Cardiac septum (tissue), 1 donor: ENCODE results near the gene DENND1A. TPM values are rescaled to one million over a fixed set of nuclear protein-coding genes. Genes with fewer than 3 reads are reported as not detected.
"Not testable (repeated sequence)": the region's sequence is repeated elsewhere in the genome, so short reads cannot be mapped to it uniquely, and the experiment has no call there.

Experiments
- DNase-seq: peaks from one replicate; pipeline ENCODE4 v3.0.0-alpha.2; 2020; ENCODE audit warnings: low spot score
- intact Hi-C: fragments of 100-400 bp; cut with DNase I; formaldehyde crosslinking; loops from one replicate; pipeline ENCODE4 v1.14.0; 2022
- microRNA-seq: library from miRNA; unstranded; fragments of <30 nt; microRNA quantifications from one replicate; pipeline ENCODE4 v1.2.0, GENCODE V29; 2020
- total RNA-seq: library from RNA; stranded (reverse); fragmentation: NEBNext Ultra II Directional; extraction: Animal tissue kit (Norgen Biotek cat#: 25700); gene quantifications from one replicate; pipeline ENCODE4 v1.2.1, GENCODE V29; 2021
- donor health status: DM: no; HTN: no; CAD: no.

DENND1A gene
- total RNA-seq, 1 donor from 2014 or later = 16.0 TPM

DNA sequence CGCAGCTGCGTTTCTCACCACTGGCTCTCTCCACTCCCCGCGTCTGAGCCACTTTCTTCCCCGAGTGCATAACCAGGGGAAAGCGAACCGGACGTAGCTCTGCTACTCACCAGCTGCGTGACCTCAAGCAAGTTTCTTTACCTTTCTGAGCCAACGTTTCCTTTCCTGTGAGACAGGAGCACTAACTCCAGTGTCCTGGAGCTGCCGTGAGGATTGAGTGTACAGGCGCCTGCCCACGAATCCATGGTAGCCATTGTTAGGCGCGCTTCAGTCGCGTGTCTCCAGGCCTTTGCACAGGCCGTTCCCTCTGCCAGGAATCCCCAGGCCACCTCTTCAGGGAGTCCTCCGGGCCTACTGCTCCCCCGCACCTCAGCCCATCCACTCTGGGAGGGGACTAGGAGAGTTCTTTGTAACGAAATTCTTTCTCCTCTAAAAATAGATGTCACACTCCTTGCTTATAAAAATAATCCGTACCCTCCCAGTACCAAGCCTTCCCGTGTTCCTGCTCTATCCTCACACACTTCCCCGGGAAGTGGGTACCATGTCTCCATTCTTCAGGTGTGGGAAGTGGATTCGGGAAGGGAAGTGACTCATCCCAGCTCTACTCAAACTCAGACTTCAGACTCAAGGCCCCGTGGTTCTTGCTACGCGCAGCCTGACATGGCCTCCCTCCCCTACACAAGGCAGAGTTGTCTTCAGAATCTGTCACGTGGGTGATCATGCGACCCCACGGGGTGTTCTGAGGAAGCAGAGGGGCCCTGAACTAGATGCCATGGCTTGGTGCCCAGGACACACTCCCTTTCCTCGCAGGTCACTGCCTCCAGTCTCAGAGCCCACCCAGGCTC is 590.0 kb downstream of the DENND1A start:
- no peak for DNase-seq
- intact Hi-C loops = loop anchor here (5.0 to 10.0 kb wide), 3 partner anchors 58 to 225 kb away; partner anchors contain the start of gene STRBP

DNA sequence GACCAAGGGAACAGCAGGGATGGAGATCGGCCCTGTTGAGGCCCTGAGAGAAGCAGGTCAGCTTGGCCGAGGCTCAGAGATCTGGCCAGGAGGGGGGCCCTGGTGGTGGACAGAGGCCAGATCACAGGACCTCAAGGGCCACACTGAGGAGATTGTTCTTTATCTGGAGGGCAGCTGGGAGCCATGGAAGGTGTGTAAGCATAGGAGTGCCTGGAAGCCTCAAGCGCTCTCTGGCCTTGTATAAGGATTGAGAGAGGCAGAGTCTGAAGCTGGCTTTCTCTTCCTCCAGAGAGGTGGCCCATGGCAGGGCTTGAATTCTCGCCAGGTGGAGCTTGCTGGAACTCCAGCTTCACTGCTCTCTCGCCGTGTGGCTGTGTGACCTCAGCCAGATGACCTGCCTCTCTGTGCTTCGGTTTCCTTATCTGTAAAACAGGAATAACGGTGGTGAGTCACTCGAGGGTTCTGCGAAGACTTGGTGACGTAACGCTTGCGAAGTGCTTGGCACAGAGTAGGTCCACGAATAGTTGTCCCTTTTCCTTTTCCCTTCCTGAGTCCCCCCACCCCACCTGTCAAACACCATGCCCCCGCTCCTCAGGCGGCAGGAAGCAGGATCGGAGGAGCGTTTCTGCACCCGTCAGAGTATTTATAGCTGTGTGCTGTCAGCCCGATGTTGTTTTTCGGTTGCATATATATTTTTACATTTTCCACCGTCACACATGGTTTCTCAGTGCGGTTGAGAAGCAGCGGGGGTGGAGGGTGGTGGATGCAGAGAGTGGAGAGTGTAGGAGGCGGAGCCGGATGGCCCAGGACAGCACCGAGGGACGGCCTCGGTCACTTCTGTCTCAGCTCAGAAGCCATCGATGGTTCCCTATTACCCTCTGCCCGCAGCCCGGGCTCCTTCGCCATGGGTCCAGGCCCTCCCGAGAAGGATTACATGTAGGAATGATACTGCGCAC is 590.9 kb downstream of the DENND1A start:
- DNase-seq = no peak
- intact Hi-C loops = no loop called here

DNA sequence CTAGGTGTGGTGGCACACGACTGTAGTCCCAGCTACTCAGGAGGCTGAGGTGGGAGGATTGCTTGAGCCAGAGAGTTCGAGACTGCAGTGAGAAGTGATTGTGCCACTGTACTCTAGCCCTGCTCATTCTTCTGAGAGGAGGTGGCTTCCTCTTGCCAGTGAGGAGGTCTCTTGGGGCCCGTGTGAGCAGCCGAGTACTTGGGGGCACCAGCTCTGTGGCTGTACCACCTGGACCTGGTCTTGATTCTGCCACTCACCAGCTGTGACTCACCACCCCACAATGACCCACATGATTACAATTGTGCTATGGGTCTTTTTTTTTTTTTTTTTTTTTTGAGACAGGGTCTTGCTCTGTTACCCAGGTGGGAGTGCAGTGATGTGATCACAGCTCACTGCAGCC is 592.0 kb downstream of the DENND1A start:
- intact Hi-C loops = no loop called here
- DNase-seq = no peak

DNA sequence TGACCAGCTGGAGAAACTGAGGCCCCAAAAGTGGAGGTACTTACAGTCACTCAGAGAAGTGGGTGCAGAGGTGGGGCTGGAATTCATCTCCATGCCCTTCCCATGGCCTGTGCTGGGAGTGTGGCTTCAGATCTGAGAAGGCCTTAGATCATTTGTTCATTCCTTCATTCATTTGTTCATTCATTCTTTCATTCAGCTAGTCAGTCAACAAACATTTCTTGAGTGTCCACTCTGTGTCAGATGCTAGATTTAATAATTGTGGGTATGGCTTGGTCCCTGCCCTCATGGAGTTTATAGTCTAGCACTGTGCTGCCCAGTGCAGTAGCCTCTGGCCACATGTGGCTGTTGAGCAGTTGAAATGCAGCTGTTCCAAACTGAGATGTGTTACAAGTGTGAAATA is 593.0 kb downstream of the DENND1A start:
- intact Hi-C loops = no loop called here
- no peak for DNase-seq

DNA sequence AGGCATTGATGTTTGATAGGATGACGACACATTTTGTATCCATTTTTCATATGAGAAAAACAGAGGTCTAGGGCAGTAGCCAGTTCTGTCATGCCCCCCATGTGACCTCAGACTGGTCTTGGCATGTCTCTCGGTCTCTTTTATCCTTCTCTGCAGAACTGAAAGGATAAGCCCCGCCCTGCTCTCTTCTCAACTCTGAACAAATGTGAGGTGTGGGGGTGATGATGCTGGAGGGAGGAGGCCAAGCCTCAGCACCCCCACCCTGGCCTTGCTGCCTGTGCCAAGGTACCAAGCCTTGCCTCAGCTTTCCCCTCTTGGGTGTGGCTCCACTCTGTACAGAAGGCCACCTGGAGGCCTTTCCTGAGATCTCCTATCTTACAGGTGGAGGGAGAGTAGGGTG is 593.5 kb downstream of the DENND1A start:
- no peak for DNase-seq
- intact Hi-C loops = no loop called here

- intact Hi-C loops = no loop called here
- no peak for DNase-seq
These were observed 594.0 kb downstream of the DENND1A start for GRCh38 chr9:123335986-123336329.

GRCh38 chr9:123335193-123335985 is 594.5 kb downstream of the DENND1A start:
- intact Hi-C loops = no loop called here
- DNase-seq = no peak

DNA sequence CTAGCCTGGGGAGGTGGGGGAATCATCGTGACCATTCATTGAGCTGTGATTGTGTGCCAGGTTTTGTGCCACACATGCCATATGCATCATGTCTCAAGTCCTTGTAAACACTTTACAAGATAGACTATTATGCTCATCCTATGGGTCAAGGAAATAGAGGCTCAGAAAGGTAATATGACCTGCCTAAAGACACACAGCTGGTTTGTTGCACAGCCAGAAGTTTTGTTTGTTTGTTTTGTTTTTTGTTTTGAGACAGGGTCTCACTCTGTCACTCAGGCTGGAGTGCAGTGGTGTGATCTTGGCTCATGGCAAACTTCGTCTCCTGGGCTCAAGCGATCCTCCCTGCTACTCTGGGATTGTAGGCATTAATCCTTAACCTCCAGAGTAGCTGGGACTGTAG is 595.3 kb downstream of the DENND1A start:
- intact Hi-C loops = no loop called here
- DNase-seq = no peak

DNA sequence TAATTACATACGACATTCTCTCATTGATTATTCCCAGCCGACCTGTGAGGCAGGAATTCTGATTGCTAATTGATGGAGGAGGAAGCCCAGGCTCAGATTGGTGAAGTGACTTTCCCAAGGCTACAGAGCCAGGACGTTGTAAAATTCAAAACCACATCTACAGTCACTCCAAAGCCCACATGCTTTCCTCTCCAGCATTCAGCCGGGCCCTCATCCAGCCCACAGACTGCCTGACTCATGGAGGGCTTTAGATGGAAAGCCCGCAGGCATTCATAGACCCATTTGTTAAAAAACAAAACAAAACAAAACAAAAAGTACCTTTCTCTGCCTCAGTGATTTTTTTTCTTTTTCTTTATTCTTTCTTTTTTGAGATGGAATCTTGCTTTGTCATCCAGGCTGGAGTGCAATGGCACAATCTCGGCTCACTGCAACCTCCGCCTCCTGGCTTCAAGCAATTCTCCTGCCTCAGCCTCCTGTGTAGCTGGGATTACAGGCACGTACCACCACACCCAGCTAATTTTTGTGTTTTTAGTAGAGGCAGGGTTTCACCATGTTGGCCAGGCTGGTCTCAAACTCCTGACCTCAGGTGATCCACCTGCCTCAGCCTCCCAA is 596.8 kb downstream of the DENND1A start:
- not testable (repeated sequence) for DNase-seq

DNA sequence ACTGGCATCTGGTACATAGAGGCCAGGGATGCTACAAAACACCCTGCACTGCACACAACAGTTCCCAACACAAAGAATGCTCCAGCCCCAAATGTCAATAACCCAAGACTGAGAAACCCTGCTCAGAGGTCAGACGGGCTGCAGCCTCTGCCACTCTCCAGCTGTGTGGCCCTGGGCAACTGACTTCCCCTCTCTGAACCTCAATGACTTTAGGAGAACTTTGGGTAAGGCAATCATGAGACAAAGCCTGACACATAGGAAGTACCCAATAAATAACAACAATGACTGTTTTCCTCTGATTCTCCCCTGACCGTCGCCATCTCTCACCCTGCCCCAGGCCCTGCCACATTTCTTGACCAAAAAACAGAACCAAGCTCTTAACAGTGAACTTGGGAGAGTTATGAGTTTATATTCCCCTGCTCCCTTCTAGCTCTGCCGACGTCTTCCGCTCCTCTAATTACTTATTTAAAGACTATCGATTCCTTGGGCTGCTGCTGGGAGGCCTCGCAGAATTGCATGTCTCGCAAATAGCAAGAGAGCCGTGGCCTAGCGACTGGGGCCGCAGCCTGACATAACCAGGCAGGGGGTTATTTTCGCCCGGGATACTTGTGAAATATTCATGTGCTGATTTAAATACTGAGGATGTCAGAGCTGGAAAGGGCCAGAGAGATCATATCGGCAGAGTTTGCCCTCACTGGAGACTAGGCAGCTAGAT is 598.4 kb downstream of the DENND1A start:
- intact Hi-C loops = no loop called here
- DNase-seq = no peak

More for the DNA sequence above, 596.8 kb downstream of the DENND1A start:
- intact Hi-C loops = not testable (repeated sequence)

Small RNAs within 50 kb of the gene (microRNA-seq; reads per million reads assigned to microRNA genes)
- gene MIR601 (not detected), gene MIR7150 (not detected)

Other genes starting within 250 kb of the DENND1A start
- gene LHX2, start 81.6 kb upstream of the DENND1A start, total RNA-seq = 0.19 TPM